Hepatocyte (in vitro differentiated cells): ENCODE measurements around the gene PRSS56.

Experiments
- EZH2 ChIP-seq: fragments of 200-600 bp; sonication (generic); IDR thresholded peaks from 2 replicates; pipeline ENCODE4 v1.6.1; 2016; ENCODE audit warnings: antibody characterized with exemption, mild to moderate bottlenecking, borderline replicate concordance
- EZH2phosphoT487 ChIP-seq: fragments of 200-600 bp; sonication (generic); IDR thresholded peaks from one replicate; pipeline ENCODE4 v1.6.1; 2018; ENCODE audit warnings: antibody characterized with exemption, mild to moderate bottlenecking, low read depth, moderate library complexity; ENCODE audit not compliant: unreplicated experiment, severe bottlenecking
- TF ChIP-seq, protein P1 (sequence below): fragments of 200-600 bp; sonication (generic); IDR thresholded peaks from 2 replicates; pipeline ENCODE4 v1.5.1; 2016; ENCODE audit warnings: antibody characterized with exemption, mild to moderate bottlenecking; ENCODE audit not compliant: poor library complexity

DNA sequence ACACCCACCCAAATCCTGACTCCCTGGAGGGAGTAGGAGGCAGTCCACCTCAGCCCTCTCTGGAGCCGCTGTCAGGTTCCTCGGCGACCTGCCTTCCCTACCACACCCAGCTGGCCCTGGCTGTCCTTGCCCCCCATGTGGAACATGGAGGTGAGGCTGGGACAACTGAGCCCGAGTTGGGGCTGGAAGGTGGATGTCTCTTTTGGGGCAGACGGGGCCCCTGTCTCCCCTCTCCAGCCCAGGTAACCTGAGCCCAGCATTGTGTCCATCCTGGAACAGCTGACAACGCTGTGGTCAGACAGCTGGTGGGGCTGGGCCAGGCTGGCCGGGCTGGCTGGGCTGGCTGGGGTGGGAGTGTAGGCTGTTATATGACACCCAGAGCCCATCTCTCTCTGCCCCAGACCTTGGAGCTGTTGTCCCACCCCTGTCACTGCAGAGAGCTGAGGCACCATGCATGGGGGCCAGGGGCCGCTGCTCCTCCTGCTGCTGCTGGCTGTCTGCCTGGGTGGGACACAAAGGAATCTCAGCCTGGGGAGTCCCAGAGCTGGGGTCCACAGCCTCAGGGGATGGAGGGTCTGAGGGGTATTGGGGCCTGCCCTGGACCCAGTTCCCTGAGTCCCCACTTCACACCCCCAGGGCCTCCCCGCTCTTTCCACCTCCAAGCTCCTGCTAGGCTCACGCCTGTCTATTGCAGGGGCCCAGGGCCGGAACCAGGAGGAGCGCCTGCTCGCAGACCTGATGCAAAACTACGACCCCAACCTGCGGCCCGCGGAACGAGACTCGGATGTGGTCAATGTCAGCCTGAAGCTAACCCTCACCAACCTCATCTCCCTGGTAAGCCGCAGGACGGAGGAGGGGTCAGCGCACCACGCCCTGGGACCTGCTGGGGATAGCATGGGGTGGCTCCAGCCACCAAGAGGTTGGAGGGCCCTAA, 19.4 kb downstream of the PRSS56 start, which contains the start of gene CHRNG:
- TF ChIP-seq, protein P1, sequence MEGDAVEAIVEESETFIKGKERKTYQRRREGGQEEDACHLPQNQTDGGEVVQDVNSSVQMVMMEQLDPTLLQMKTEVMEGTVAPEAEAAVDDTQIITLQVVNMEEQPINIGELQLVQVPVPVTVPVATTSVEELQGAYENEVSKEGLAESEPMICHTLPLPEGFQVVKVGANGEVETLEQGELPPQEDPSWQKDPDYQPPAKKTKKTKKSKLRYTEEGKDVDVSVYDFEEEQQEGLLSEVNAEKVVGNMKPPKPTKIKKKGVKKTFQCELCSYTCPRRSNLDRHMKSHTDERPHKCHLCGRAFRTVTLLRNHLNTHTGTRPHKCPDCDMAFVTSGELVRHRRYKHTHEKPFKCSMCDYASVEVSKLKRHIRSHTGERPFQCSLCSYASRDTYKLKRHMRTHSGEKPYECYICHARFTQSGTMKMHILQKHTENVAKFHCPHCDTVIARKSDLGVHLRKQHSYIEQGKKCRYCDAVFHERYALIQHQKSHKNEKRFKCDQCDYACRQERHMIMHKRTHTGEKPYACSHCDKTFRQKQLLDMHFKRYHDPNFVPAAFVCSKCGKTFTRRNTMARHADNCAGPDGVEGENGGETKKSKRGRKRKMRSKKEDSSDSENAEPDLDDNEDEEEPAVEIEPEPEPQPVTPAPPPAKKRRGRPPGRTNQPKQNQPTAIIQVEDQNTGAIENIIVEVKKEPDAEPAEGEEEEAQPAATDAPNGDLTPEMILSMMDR, result no peak
- TF ChIP-seq EZH2 (no peak), EZH2phosphoT487 (no peak)
